ENCODE results near the gene RDH12.
"Not testable (repeated sequence)": the region's sequence is repeated elsewhere in the genome, so short reads cannot be mapped to it uniquely, and the experiment has no call there.

RDH12 gene

DNA sequence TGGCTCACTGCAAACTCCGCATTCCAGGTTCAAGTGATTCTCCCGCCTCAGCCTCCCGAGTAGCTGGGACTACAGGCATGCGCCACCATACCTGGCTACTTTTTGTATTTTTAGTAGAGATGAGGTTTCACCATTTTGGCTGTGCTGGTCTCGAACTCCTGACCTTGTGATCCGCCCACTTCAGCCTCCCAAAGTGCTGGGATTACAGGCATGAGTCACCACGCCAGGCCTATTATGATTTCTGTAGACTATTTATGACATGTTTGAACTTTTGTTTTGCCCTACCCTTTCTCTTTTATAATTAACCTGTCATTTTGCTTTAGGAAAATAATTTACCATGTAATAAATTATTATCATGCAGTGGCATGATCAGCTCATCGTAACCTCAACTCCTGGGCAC, at the start of gene RDH12:
Gene RDH12, plus strand, starts transcription at position 395 of the 400 bp plus-strand sequence. CDS start 20,757 bp downstream, outside the sequence.
- not testable (repeated sequence) for DNase-seq

DNA sequence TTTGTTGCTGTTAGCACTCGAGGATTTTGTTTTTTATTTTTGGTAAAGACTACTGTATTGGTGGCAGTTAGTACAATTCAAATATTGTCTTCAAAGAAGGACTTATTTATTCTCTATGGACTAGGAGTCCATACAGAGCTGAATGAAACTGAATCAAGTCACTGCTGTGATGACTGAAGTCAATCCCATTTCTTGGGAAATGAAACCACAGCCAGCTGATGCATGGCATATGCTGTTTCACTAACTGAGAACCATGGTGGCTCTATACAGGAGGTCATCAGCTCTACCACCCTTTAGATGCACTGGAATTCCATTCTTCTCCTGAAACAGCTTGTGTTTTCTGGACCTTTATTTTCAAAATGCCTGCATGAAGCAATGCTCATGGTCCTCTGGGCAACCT, 49.5 kb upstream of the RDH12 start:
- no peak for DNase-seq

DNA sequence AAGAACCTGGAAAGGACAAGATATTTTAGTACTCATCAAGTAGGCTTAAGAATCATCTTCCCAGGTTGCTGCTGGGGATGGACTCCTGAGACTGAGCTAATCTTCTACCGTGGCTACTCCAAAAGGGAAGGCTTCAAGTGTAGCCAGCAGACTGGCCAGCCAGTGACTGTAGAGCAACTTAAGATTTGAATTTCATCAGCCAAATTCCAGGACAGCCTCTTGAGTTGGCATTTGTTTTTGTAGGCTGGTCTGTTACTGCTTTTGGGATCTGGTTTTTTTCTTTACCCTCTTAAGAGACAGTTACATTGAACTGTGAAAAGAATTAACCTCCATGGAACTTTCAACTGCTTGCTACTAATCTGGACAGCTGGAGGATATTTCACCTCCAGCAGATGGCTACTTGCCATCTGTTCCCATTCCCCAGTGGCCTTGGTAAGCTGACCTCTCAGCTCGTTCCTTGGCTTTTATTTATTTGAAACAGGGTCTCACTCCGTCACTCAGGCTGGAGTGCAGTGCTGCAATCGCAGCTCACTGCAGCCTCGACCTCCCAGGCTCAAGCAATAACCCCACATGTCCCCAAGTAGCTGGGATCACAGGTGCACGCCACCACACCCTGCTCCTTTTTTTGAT, 47.9 kb upstream of the RDH12 start:
- DNase-seq, result no peak

GRCh38 chr14:67663633-67664032, 38.1 kb upstream of the RDH12 start:
- DNase-seq, result no peak

GRCh38 chr14:67665868-67666267, 35.8 kb upstream of the RDH12 start:
- DNase-seq, result no peak

DNA sequence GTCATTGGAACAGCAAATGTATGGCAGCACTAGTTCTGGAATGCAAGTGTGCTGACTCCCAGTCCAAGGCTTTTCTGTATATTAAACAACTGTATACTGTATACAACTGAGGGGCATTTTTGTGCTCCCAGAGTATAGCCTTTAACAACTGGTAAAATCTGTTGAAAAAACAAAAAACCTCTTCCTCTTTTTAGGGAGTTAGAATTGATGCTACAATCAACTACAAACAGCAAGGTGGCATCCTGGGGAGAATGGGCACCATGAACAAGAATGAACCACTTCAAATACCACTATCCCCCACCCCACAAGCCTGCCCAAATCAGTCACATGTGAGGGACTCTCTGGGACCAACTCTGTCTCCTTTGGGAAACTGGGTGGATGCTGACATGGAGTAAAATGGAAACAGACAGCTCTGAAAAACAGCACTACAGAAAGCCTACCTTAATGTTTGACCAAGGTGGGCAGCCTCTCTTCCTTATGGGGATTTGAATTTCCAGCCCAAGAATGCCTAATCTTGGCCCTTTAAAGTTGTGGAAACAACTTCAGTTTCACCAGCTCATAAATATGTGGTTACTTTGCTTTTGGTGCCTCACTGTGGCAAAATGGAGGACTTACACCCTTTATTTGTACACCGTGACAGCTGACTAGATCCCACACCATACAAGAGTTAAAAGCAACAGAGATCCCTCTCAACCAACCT, 34.8 kb upstream of the RDH12 start:
- DNase-seq, result peak; percentile 82

DNA sequence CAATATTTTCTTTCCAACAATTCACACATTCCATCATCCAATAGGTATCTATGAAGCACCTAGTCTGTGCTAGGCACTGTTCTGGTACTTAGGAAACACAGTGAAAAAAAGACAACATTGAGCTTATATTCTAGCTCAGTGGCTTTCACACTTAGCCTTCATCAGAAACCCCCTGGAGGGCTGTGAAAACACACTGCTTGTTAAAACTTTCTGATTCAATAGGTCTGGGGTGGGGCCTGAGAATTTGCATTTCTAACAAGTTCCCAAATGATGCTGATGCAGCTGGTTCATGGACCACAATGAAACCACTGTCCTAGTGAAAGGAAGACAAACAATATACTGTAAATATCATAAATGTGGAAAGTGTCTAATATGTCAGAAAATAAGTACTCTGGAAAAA, 33.1 kb upstream of the RDH12 start:
- DNase-seq, result no peak

- no peak for DNase-seq
Measured at GRCh38 chr14:67673451-67673850, 28.2 kb upstream of the RDH12 start.

- DNase-seq, result peak; percentile 75
Measured at GRCh38 chr14:67674139-67674479, 27.6 kb upstream of the RDH12 start.

DNA sequence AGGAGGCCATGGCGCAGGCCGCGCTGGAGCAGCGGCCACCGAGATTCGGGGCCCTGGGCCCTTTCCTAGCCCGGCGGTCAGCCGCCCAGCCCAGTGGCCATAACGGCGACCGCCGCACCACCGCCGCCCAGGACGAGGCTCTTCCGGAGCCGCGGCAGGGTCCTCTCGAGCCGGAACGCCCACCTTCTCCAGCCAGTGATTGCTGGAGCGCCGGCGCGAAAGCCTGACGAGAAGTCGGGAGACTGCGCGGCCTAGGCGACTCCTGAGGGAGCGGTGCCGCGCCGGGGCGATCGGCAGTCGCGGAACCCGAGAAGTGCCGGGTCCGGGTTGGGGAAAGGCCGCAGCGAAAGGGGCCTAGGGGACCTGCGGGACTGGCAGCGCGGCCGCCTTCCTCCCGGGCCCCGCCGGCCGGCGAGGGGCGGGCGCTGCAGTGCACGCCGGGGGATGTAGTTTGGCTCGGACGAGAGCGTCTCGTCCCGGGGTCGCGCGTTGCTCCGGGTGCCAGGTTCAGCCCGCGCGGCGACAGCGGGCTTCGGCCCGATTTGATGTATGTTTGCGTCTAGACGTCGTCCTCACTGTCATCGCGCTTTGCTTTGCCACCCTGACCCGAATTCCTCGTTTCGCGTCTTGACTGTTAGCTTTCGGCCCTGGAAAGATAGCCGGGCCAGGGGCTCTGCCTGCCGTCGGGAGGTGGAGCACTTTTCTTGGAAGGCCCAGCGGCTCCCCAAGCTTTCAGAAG, 27.0 kb upstream of the RDH12 start, which contains the start of gene VTI1B:
Gene VTI1B, minus strand, starts transcription at position 153 of the 739 bp plus-strand sequence. Its CDS starts 143 bp downstream, at position 10.
- DNase-seq, result peak; percentile 86

GRCh38 chr14:67675219-67675582, 26.5 kb upstream of the RDH12 start:
- no peak for DNase-seq

GRCh38 chr14:67679006-67679405, 22.7 kb upstream of the RDH12 start:
- DNase-seq, result peak; percentile 57

GRCh38 chr14:67680121-67680602, 21.5 kb upstream of the RDH12 start:
- DNase-seq, result peak; percentile 95

GRCh38 chr14:67680941-67681340, 20.7 kb upstream of the RDH12 start:
- peak; percentile 82 for DNase-seq

GRCh38 chr14:67683842-67684241, 17.8 kb upstream of the RDH12 start:
- no peak for DNase-seq

GRCh38 chr14:67690011-67690410, 11.7 kb upstream of the RDH12 start:
- no peak for DNase-seq

GRCh38 chr14:67694791-67695393, 6.8 kb upstream of the RDH12 start:
- DNase-seq, result peak; percentile 97

- DNase-seq, result peak; percentile 97
Measured at GRCh38 chr14:67695394-67695949, 6.2 kb upstream of the RDH12 start, which contains the start of gene RDH11. Gene RDH11 (minus strand): TSS chr14:67695764. CDS start chr14:67695703, 61 bp downstream.

GRCh38 chr14:67697006-67697405, 4.7 kb upstream of the RDH12 start:
- DNase-seq, result no peak

DNA sequence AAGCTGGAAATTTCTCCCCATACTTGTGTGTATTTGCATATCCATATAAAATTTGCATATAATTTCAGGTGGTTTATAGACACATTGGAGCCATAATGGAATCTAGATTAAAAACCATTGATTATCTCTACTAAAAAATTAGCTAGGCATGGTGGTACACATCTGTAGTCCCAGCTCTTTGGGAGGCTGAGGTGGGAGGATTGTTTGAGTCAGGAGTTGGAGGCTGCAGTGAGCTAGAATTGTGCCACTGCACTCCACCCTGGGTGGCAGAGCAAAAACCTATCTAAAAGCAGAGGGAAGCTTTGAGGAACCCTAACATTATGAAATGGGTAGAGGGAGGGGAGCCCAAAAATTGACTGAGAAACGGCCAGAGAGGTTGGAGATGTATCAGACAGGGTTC, 3.5 kb upstream of the RDH12 start:
- no peak for DNase-seq

- DNase-seq, result no peak
Measured at GRCh38 chr14:67703997-67704396, 2.3 kb downstream of the RDH12 start.

- DNase-seq, result peak; percentile 86
Measured at GRCh38 chr14:67704484-67705089, 2.9 kb downstream of the RDH12 start.
